IPS-20b (cell line): ENCODE measurements around the gene RRAD.
"Not testable (repeated sequence)": the region's sequence is repeated elsewhere in the genome, so short reads cannot be mapped to it uniquely, and the experiment has no call there.

ENCODE experiments used
- H3K27ac ChIP-seq: one replicate; pipeline ENCODE4 v1.5.1; 2013; ENCODE audit warnings: low read length
- H3K27me3 ChIP-seq: 2 replicates; pipeline ENCODE4 v1.6.1; 2013; ENCODE audit warnings: mild to moderate bottlenecking, low read length, inconsistent platforms; ENCODE audit not compliant: insufficient read depth
- H3K36me3 ChIP-seq: 2 replicates; pipeline ENCODE4 v1.6.1; 2013; ENCODE audit warnings: low read depth, mild to moderate bottlenecking, inconsistent platforms, low read length, moderate library complexity; ENCODE audit not compliant: insufficient read depth
- H3K4me1 ChIP-seq: 2 replicates; pipeline ENCODE4 v1.6.1; 2013; ENCODE audit warnings: mild to moderate bottlenecking, control low read depth, inconsistent platforms, low read length, moderate library complexity; ENCODE audit not compliant: insufficient read depth
- H3K4me3 ChIP-seq: 2 replicates; pipeline ENCODE4 v1.5.1; 2013; ENCODE audit warnings: mild to moderate bottlenecking, low read length, inconsistent platforms
- H3K9ac ChIP-seq: 2 replicates; pipeline ENCODE4 v1.6.1; 2013; ENCODE audit warnings: low read depth, mild to moderate bottlenecking, inconsistent platforms, low read length, moderate library complexity
- H3K9me3 ChIP-seq: 2 replicates; pipeline ENCODE4 v1.6.1; 2013; ENCODE audit warnings: mild to moderate bottlenecking, low read depth, low read length, inconsistent platforms; ENCODE audit not compliant: insufficient read depth

RRAD gene

GRCh38 chr16:66901626-66902025, 23.7 kb downstream of the RRAD start:
- Histone ChIP-seq H3K4me1 (peaks cover 4% of the 10 kb centered on the region; the same call in 1 of the 2 replicates), H3K9ac (no peak overlapping the region), H3K27ac (no peak overlapping the region)

DNA sequence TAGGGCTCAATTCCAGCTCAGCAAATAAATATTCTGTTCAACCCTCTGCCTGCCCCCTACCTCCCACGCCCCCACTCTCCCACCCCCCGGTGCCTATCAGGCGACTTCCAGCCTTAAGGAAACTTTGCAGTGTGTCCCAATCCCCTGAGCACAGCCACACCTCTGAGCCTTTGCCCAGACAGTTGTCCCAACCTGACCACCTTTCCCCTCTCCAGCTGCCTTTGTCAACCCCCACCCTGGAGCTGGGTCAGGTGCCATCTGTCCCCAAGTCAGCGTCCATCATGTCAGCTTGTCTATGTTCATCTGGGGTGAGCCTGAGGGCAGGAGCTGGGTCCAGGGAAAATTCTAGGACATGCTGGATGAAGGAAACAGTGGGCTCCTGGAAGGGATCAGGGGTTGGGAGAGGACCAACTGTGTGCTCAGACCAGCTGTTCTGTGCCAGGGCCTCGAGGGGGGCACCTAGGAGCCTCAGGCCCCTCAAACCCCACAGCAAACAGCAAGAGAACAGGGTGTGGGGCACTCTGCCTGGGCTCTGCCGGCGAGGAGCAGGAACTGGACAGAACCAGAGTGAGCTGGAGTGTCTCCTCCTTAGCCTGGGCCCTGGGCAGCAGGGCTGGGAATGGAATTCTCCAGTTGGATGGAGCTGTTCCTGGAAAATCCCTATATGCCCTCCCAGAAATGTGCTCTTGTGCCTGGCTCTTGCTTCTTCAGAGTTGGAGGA, 24.5 kb downstream of the RRAD start:
- no peak overlapping the region for H3K27ac ChIP-seq
- no peak overlapping the region for H3K9ac ChIP-seq
- peaks cover 4% of the 10 kb centered on the region; the same call in 1 of the 2 replicates for H3K4me1 ChIP-seq
- H3K9me3 ChIP-seq, result no peaks in the 10 kb centered on the region
- no peaks in the 10 kb centered on the region for H3K36me3 ChIP-seq
- no peak overlapping the region for H3K4me3 ChIP-seq
- no peaks in the 10 kb centered on the region for H3K27me3 ChIP-seq

More at GRCh38 chr16:66901626-66902025, 23.7 kb downstream of the RRAD start:
- no peaks in the 10 kb centered on the region for H3K27me3 ChIP-seq
- H3K9me3 ChIP-seq, result no peaks in the 10 kb centered on the region
- H3K4me3 ChIP-seq, result no peak overlapping the region
- H3K36me3 ChIP-seq, result no peaks in the 10 kb centered on the region

- Histone ChIP-seq H3K4me3 (no peak overlapping the region), H3K4me1 (peaks cover 4% of the 10 kb centered on the region; the same call in 1 of the 2 replicates), H3K9me3 (no peaks in the 10 kb centered on the region), H3K27me3 (no peaks in the 10 kb centered on the region), H3K9ac (peak overlapping the region; percentile 30; the same call in 1 of the 2 replicates), H3K36me3 (no peaks in the 10 kb centered on the region), H3K27ac (no peak overlapping the region)
Measured at GRCh38 chr16:66899945-66900710, 25.2 kb downstream of the RRAD start.

DNA sequence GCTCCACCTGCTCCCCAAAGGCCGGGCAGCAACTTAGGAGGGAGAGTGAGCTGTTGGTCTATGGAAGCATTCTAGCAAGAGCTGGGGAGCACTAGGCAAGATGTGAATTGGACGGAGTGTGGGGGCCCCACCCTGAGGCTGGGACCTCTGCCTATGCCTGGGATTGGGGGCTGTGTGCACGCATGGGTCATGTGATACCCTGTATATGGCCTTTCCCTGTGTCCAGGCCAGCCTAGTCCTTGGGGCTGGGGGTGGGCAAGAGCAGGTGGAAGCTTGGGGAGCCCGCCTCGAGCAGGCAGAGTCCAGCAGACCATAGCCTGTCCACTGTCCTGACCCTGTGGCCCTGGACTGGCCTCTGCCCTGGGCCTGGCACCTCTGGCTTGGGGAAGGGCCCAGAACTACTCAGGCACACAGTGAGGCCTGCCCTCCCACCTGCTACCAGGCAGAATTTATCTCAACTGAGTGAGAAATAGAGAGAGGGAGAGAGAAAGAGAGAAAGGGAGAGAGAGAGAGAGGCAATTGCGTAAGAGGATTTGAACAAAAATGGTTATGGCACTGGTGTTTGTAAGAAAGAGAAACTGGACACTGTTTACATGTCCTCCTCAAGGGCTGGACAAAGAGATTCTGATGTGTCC, 25.9 kb downstream of the RRAD start:
- H3K9ac ChIP-seq, result no peak overlapping the region
- H3K9me3 ChIP-seq, result no peaks in the 10 kb centered on the region
- H3K4me3 ChIP-seq, result no peak overlapping the region
- H3K27me3 ChIP-seq, result no peaks in the 10 kb centered on the region
- peaks cover 4% of the 10 kb centered on the region; the same call in 1 of the 2 replicates for H3K4me1 ChIP-seq
- H3K36me3 ChIP-seq, result no peaks in the 10 kb centered on the region
- H3K27ac ChIP-seq, result no peak overlapping the region

- H3K4me1 ChIP-seq, result peaks cover 4% of the 10 kb centered on the region; the same call in 1 of the 2 replicates
Measured at GRCh38 chr16:66898933-66899309, 26.4 kb downstream of the RRAD start.

DNA sequence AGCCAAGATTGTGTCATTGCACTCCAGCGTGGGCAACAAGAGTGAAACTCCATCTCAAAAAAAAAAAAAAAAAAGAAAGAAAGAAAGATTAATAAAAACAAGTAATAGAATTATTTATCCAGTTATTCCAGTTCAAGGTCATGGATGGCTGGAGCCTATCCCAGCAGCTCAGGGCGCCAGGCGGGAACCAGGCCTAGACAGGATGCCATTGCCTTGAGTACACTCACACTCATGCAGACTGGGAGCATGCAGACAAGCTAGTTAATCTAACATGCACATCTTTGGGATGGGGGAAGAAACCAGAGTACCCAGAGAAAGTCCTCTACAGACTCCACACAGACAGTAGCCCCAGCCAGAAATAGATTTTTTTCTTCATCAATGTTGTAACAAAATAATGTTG, 27.1 kb downstream of the RRAD start:
- peaks cover 4% of the 10 kb centered on the region; the same call in 1 of the 2 replicates for H3K4me1 ChIP-seq
- H3K36me3 ChIP-seq, result no peaks in the 10 kb centered on the region
- no peak overlapping the region for H3K9ac ChIP-seq
- H3K27ac ChIP-seq, result no peak overlapping the region
- H3K9me3 ChIP-seq, result no peaks in the 10 kb centered on the region
- no peak overlapping the region for H3K4me3 ChIP-seq
- no peaks in the 10 kb centered on the region for H3K27me3 ChIP-seq

More at GRCh38 chr16:66898933-66899309, 26.4 kb downstream of the RRAD start:
- no peak overlapping the region for H3K27ac ChIP-seq
- no peaks in the 10 kb centered on the region for H3K36me3 ChIP-seq
- H3K27me3 ChIP-seq, result no peaks in the 10 kb centered on the region
- H3K9me3 ChIP-seq, result no peaks in the 10 kb centered on the region
- no peak overlapping the region for H3K9ac ChIP-seq
- H3K4me3 ChIP-seq, result no peak overlapping the region

DNA sequence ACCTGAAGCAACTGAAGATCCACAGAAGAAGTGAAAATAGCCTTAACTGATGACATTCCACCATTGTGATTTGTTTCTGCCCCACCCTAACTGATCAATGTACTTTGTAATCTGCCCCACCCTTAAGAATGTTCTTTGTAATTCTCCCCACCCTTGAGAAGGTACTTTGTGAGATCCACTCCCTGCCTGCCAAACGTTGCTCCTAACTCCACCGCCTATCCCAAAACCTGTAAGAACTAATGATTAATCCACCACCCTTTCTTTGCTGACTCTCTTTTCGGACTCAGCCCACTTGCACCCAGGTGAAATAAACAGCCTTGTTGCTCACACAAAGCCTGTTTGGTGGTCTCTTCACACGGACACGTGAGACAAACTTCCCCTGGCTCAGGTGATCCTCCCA, 28.7 kb downstream of the RRAD start:
- H3K4me3 ChIP-seq, H3K9ac ChIP-seq, H3K4me1 ChIP-seq, H3K36me3 ChIP-seq, H3K27ac ChIP-seq, H3K9me3 ChIP-seq, H3K27me3 ChIP-seq: not testable (repeated sequence)

DNA sequence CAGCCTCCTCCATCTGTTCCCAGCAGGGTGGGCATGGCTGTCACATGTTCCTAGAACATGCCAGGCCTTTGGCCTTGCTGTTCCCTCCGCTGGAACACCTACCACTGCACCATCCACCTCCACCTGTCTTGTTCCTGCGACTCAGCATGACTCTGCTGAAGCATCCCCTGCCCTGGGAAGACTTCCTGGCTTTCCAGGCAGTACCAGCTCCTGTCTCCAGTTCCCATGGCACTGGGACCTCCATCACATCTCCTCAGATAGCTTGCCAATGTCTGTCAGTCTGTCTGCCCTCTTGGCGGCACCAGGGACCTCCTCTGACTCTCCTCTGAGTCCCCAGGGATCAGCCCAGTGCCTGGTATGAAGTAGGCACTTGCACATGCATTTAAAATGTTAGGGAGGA, 29.3 kb downstream of the RRAD start:
- Histone ChIP-seq H3K4me1 (peaks cover 4% of the 10 kb centered on the region; the same call in 1 of the 2 replicates), H3K9ac (no peak overlapping the region), H3K36me3 (peaks cover 5% of the 10 kb centered on the region; the same call in 1 of the 2 replicates), H3K27me3 (no peaks in the 10 kb centered on the region), H3K9me3 (no peaks in the 10 kb centered on the region), H3K27ac (no peak overlapping the region), H3K4me3 (no peak overlapping the region)

DNA sequence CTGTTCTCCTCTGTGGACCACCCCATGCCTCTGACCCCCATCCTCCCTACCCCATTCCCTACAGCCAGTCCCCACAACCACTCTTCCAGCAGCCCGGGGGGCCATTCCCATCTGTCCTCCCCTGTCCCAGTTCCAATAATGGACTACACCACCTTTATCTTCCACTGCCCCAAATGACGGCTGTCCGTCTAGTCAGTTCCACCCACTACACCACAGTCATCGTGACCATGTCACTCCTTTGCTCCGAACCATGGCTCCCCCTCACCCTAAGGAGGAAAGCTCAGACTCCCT, 29.7 kb downstream of the RRAD start:
- Histone ChIP-seq H3K4me1 (peaks cover 4% of the 10 kb centered on the region; the same call in 1 of the 2 replicates), H3K27me3 (no peaks in the 10 kb centered on the region), H3K9ac (no peak overlapping the region), H3K4me3 (no peak overlapping the region), H3K36me3 (peaks cover 8% of the 10 kb centered on the region; the same call in 1 of the 2 replicates), H3K27ac (no peak overlapping the region), H3K9me3 (no peaks in the 10 kb centered on the region)

DNA sequence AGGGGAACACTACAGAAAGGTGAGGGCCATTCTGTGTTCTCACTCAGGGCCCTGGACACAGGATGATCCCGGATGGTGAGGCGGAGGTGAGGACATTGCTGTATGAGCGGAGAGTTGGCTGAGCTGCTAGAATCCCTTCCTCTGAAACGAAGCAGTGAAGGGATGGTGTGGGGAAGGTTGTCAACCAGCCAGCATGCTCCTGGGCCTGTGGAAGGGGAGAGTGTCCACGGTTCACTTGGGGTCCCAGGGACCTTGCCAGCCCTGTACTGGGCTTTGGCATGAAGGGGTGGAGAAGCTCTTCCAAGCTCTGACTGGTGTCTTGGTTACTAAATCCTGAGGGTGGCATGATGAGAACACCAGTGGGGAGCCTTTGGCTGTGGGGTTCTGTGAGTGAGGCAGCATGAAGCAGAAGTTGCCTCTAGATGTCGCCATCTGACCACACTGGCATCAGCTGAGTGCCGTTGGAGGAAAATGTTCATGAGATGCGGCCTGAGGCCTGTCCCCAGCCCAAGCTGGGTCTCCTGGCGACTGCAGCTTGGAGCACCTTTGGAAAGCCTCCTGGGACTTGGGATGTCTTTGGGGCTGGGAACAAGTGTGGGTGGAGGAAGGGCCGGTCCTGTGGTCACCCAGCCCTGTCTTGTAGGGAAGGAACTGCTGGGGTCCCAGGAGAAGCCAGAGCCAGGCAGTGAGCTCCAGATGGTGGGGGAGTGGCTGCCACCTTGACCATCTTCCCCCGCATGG, 30.2 kb downstream of the RRAD start:
- no peaks in the 10 kb centered on the region for H3K27me3 ChIP-seq
- H3K36me3 ChIP-seq, result peaks cover 13% of the 10 kb centered on the region; the same call in 1 of the 2 replicates
- H3K9me3 ChIP-seq, result no peaks in the 10 kb centered on the region
- H3K9ac ChIP-seq, result no peak overlapping the region
- H3K4me1 ChIP-seq, result peaks cover under 1% of the 10 kb centered on the region; the same call in 1 of the 2 replicates
- no peak overlapping the region for H3K4me3 ChIP-seq
- H3K27ac ChIP-seq, result no peak overlapping the region

- H3K4me1 ChIP-seq, result no peaks in the 10 kb centered on the region
- H3K27me3 ChIP-seq, result no peaks in the 10 kb centered on the region
- H3K9me3 ChIP-seq, result no peaks in the 10 kb centered on the region
- no peak overlapping the region for H3K27ac ChIP-seq
- peaks cover 18% of the 10 kb centered on the region; the same call in 1 of the 2 replicates for H3K36me3 ChIP-seq
- H3K9ac ChIP-seq, result no peak overlapping the region
- H3K4me3 ChIP-seq, result no peak overlapping the region
Measured at GRCh38 chr16:66894055-66894454, 31.3 kb downstream of the RRAD start.
